Measurements from ENCODE around the gene ZHX3.

The ZHX3 gene

DNA sequence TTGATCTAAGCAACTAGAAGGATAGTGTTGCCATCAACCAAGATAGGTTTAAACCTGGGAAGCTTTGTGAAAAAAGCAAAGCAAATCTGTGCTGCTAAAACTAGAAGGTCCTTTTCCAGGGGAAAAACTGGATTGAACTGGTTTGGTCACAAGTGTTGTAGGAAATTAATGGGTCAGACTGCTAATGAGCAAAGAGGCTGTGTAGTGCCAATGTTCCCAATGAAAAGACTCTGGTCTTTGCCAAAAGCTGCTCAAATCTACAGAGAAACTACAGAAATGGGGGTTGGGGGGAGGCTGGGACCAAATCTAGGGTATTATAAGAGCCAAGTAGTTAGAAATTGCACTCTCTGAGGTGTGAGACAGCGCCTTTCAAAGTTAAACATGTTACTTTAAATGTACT lies 95.2 kb downstream of the ZHX3 start:
- no peak for DNase-seq

DNA sequence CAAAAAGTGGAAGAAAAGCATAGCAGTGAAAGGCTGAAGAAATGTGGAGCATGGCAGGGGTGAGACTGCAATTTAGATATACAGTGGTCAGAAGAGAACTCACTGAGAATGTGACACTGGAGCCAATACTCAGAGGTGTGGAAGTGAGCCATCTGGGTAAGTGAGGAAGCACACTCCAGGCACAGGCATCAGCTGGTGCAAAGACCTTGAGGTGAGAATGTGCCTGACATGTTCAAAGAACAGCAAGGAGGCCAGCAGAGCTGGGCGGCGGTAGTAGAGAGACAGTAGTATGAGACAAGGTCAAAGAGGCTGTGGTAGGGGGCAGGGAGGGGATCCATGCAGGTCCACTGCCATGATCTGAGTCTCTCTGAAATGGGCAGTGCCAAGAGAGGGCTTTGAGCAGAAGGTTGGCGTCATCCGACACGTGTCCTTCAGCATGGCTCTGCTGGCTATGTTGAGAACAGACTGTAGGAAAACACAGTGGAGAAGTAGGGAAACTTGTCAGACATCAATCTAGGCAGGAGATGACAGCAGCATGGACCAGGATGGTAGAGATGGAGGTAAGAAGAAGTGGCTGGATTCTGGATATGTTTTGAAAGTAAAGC lies 95.8 kb downstream of the ZHX3 start:
- no peak for DNase-seq

DNA sequence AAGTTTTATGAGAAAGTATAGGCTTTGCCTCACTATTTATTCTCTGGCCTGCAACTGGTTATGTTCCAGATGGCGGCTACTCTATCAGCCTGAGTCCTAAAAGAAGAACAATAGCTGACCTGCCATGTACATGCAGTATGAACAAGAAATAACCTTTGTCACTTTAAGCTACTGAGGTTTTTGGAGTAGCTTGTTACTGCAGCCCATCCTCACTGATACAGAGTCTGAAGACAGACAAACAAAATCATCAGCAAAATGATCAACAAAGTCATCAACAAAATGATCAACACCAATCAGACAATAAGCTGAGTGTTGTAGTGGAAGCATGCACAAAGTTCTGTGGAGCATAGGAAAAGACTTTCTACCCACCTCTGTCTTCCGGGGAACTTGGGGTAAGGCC lies 97.7 kb downstream of the ZHX3 start:
- DNase-seq, result no peak

DNA sequence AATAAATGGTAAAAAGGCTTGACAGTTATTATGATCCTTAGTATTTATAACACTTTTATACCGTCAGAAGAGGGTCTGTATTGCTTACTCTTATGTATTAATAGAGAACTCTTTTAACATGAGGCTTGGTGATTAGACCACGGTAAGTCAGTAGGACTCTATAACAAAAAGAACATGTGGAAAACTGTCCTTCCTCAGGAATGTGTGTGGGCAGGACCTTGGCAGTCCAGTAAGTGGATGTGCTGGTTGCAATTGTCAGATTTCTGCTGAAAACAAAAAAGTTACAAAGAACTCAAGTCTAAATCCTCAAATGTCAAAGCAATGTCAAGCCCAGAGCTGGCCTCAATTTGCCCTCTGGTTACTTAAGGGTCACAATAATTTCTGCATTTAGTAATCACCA lies 99.1 kb downstream of the ZHX3 start:
- DNase-seq, result peak; percentile 36

DNA sequence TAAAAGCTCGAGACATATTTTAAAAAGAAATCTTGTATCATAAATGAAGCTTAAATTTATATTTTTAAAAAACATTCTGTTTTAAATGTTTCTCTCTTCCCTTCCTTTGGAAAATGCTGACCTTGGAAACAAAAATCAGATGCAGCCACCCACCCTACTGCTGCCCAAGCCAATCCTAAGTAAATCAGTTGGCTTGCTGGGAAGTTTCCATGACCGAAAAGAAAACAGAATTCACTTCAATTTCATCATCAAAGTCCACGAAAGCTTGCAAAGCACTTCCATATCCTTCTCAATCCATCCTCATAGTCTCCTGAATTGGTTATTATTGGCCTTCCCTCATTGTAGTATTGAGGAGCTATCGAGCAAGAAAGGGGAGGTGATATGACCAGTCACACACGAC lies 100.1 kb downstream of the ZHX3 start:
- DNase-seq, result no peak

DNA sequence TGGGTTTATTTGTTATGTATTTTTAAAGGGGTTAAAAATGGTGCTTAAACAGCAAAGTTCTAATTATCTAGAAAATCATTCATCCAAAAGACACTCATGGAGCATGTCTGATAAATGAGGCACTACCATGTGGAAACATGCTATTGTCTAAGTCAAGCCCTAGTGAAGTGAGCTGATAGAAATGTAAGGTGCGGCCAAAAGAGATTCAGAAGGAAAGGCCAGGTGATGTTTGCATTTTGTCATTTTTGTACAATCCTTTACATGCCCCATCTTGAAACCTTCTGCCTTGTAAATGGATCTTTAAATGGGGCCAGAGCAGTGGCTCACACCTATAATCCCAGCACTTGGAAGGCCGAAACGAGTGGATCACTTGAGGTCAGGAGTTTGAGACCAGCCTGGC lies 102.9 kb downstream of the ZHX3 start:
- DNase-seq, result no peak

DNA sequence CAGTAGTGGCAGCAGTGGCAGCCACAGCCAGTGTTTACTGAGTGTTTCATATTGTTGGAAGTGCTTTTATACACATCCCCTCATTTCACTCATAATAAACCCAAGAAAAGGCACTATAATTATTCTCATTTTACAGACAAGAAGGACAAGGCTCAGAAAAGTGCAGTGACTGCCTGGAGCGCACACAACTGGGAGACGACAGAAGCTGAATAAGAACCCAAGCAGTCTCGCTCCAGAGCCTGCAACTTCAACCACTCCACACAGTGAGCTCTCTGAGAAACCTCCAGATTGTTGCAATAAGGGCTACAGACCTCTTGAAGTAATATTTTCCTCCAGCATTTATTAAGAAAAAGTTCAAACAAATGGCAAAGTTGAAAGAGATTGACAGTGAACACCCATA lies 103.3 kb downstream of the ZHX3 start:
- no peak for DNase-seq

DNA sequence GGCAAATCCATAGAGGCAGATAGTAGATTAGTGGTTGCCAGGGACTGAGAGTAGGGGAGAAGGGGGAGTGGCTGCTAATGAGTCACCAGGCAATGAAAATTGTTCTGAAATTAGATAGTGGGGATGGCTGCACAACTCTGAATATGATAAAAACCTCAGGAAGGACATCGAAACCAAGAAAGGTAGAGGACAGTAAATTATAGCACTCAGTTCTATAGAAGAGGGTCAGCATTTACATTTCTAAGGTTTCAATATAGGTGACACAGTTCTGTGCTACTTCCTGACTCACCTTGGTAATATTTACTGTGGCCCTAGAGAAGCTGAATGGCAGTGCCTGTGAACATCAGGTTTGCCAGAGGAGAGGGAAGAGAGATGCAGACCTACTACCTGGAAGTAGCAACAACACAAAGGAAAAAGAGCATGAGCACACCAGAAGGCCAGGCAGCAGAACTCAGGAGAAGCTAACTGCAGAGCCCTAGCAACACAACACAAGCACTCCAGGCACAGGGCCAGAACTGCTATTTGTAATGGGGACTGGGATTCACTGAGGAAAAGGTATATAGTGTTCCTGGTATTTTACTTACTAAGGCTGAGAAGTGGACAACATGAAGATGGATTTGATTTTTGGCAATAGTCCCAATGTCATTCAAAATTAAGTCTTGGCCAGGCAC lies 104.2 kb downstream of the ZHX3 start:
- peak; percentile 43 for DNase-seq

DNA sequence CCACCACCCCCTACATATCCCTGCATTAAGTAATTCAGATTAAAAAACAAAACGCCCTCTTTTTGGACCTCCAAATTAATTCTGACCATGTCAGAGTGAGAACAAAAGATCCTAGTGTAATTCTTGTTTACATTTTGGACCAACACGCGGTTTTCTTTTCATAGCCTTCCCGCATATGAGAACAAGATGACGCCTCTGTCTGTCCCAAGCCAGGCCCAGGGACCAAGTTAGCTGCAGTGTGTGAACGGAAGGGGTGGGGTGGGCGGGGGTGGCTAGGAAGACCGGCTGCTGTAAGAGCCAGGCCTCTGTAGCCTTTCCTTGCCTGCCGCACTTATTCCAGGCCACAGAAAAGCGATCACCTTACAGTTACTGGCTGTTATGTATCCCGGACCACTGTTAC lies 112.2 kb downstream of the ZHX3 start:
- no peak for DNase-seq

DNA sequence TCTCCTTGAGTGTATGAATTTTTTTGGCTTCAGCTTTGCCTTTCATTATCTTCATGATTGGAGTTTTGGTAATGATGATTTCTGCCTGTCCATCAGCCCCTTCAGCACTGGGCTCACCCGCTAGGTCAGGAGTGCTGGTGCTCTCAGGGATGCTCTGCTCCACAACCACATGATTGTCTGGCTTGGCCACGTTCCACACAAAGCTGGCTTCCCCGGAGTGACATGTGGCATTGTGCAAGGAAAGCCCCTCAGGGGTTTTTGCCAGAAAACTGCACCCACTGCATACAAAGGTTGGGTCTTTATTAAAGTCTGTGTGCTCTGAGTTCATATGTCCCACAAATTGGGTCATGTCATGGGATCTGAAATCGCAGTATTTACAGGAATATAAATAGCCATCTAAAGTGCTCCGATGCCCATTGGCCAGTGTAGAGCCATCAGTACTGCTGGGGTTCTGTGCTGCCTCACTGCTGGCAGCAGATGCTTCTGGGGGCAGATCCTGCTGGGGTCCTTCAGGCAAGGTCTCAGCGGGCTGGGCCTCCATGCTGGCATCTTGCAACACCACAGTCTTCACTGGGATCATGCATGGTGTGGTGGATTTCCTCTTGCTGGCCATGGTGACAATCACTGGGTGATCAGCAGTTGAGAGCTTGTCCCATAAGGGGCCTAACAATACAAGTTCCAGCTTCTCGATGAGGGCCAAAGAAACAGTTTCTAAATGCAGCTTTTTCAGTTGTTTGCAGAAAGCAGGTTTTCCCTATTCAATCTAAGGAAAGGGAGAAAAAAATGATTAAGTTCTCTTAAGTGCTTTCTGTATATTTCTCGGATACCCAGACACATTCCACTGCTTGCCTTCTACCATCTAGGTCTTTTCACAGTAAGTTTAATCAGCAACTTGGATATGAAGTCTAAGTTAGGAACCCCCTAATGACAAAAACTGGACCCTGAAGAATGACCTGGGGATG lies 112.9 kb downstream of the ZHX3 start:
- no peak for DNase-seq

DNA sequence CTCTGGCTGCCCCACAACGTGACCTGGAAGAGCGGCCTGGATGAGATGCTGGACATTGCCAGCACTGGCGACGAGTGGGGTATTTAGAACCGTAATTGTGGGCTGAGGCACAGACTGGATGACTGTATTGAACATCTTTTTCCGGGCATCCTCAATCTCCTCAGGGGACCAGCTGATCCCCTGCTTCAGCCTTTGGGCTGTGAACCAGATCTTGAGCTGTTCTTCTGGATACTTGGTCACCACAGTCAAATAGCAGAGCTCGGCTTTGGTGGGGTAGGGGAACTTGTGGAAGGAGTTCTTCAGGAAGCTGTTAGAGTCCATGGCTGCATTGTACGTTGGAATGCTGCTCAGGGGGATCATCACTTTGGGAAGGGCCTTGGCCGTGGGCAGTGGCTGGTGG lies 113.9 kb downstream of the ZHX3 start:
- no peak for DNase-seq

DNA sequence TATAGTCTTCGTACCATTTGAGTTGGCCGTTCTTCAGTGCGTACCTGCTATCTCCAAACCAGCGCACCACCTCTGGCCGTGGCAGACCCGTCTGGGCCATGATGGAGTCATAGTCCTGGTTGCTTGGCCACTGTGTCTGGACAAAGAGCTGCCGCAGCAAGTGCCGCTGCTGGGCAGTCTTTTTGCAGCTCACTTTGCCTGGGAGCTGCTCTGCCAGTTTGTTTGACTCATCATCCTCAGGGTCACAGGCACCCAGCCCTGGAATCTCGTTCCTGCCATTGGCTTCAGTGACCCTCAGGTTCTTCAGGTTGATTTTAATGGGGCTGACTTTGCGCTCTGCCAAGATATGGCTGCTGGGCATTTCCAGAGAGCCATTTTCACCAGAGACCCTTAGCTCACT lies 115.1 kb downstream of the ZHX3 start:
- no peak for DNase-seq

DNA sequence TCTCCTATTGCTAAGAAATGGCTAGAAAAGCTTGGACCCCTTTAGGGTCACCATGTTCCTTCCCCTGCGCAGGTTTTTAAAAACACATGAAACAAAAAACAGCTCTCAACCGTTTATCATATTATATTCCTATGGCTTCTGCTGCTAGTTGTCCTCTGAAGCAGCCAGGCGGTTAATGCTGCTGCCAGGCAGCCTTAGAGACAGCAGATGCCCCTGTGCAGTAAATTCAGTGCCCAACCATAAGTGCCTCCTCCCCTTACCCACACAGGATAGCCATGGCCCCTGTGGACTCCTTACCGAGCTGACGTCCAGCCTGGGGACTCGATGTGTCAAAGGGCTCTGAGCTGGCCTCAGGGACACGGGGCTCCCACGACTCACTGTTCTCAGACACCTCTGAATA lies 115.8 kb downstream of the ZHX3 start:
- DNase-seq, result no peak

DNA sequence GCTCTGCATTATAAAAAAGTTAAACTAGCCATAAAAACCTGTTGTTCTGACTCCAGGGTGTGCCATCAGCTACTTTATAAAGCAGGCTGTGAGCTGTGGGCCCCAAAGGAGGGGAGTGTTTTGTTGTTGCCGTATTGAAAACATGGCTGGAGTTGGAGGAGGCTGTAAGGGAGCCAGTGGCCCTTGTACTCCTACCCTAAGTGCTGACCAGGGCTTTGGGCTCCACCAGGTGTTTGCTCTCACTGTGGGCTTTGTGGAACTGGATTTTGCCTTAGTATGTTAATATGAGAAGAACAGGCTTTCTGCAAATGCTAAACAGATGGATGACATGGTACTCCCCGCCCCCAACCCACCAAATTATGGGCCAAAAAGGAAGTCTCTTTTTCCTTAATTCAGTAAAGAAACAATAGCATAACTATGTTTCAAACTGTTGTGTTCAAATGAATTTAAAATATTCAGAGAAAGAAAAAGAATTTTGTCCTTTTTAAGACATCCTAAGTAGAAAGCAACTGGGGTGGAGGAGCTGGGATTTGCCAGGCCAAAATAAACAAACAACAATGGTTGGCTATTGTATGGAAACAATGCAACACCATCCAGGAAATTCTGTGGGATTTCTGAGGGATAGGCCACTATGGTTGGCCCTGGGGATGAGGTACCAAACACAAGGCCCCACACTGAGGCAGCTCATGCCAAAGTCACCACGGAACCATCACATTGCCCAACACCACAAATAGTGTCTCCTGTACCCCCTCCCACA lies 116.9 kb downstream of the ZHX3 start:
- DNase-seq, result no peak

DNA sequence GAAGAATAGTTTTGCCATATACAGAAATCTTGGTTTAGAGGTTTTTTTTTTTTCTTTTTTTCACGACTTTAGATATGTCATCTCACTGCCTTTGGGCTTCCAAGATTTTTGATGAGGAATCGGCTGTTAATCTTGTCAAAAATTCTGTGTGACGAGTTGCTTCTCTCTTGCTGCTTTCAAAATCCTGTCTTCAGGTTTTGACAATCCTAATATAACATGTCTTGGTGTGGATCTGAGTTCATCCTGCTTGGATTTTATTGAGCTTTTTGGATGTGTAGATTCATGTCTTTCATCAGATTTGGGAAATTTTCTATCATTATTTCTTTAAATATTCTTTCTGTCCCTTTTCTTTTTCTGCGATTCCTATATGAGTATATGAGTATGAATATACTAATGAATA lies 119.1 kb downstream of the ZHX3 start:
- DNase-seq, result no peak

DNA sequence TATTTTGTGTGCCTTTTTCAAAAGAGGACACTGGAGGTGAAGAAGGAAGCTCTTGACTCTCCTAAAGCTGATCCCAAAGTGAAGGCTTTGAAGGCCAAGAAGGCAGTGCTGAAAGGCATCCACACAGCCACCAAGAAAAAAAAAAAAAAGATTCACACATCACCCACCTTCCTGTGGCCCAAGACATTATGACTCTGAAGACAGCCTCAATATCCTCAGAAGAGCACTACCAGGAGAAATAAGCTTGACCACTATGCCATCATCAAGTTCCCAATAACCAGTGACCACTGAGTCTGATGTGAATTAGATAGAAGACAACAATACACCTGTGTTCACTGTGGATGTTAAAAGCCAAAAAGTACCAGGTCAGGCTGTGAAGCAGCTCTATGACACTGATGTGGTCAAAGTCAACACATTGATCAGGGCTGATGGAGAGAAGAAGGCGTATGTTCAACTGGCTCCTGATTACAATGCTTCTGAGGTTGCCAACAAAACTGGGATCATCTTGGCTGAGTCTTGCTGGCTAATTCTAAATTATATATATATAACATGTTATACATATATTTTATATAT lies 120.8 kb downstream of the ZHX3 start:
- DNase-seq, result no peak

DNA sequence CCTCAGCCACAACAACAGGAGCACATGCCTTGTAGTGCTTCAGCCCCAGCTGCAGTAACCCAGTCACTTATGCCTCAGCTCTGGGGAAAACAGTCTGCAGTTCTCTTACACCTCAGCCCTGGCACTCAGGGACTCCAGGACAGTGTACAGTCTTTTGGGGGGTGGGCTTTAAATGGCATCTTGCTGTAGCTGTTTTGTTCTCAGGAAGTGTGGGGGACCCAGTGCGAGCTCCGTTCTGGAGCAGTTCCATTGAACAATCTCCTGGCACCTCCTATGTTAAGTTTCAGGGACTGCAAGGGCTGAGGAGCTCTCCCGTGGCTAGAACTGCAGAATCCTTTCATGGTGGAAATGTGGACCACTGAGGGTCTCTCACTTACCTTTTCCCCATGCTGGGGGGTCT lies 125.0 kb downstream of the ZHX3 start:
- no peak for DNase-seq

DNA sequence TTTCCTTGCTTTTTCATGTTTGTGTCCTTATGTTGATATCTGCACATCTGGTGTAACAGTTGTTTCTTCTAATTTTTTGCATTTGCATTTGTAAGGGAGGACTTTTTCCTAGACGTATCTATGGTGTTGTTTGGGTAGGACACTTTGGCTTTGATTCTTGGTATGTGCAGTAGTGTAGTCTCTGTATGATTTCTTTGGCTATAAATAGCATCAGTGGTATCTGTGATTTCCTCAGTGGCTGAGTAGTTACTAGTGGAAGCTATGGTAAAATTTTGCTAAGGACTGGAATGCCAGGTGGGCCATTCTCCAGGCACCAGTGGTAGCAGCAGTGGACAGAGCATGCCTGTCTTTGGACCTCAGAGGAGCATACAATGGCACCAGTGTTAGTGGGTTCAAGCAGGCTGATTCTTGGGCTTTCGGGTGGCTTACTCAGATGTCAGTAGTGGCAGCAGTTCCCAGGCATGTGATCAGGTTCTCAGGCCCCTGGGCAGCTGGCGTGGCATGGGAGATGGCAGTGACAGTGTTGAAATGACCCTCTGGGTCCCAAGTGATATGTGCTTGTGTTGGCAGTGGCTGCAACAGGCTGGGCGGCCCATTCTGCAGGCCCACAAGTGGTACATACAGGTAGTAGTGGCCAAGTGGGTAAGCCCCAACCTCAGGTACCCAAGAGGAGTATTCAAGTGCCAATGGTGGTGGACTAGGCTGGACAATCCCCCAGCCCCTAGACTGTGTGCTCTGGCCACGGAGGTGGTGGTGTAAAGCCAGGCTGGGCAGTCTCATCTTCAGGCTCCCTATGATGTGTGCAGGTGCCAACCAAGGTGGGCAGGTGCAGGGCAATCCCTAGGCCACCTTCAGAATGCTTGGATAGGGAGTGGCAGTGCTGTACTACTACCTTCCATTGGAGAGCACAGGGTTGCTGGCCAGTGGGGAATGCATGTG lies 125.7 kb downstream of the ZHX3 start:
- no peak for DNase-seq

DNA sequence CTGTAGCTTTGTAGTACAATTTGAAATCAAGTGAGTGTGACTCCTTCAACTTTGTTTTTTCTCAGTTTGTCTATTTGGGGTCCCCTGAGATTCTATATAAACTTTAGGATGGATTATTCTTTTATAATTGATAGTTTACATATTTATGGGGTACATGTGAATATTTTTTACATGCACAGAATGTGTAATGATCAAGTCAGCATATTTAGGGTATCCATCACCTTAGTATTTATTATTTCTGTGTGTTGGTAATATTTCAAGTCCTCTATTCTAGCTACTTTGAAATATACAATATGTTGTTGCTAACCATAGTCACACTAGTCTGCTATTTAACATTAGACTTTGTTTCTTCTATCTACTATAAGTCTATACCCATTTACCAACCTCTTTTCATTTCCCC lies 129.9 kb downstream of the ZHX3 start:
- DNase-seq, result no peak

DNA sequence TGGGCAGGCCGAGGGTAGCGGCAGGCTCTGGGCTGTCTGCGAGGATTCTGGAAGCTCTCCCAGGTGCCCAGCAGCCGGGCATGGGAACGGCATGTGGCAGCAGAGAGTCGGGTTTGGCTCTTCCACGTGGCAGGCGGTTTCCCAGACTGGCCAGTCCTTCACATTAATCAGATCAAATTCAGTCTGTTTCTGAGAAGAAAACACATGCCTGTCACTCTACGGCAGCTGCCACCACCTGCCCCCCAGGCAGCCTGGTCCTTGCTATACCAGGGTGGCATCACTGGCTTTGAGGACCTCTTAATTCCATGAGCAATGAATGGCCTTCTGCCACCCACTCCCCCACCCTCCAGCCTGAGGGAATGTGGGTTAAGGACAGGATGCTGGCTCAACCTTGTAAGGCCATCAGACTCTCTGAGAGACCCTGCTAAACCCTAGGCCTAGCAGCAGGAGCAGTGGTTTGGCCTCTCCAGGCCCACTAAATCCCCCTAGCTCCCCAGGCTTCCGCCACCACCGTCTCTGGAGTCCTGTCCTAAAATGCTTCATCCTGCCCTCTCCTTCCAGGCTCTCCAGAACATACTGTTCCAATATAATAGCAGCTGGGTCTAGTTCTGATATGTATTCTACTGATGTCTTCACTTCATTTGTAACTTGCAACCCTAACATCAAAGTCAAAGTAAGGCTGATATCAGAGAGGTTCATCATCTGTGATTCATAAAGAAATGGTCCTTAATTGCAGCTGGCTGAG lies 132.3 kb downstream of the ZHX3 start:
- peak; percentile 15 for DNase-seq

DNA sequence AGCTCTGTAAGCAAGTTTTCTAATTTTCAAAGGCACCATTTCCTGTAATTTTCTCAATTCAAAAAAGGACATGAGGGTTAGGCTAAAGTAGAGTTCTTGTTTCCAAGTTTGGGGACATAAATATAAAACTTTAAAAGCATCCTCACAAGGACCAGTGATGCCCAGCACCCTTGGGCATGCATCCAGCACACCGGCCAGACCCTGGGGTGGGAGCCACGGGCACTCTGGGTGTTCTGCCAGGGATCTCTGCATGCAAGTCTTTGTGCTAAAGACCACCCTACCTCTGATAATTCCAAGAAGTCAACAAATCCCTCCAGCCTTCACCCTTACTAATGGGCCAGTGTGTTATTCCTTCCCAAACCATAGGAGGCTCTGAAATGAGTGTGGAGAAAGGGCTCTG lies 133.7 kb downstream of the ZHX3 start:
- DNase-seq, result no peak

All from right hindlimb (tissue), 1 donor.